ENCODE data around the gene RIPOR2.
"Not testable (repeated sequence)": the region's sequence is repeated elsewhere in the genome, so short reads cannot be mapped to it uniquely, and the experiment has no call there.

Gene RIPOR2

GRCh38 chr6:24925661-24926060 lies 10.1 kb downstream of the RIPOR2 start:
- Mint-ChIP-seq H3K9me3 (peaks cover 6% of the 10 kb centered on the region), H3K27me3 (peaks cover 5% of the 10 kb centered on the region), H3K27ac (peak overlapping the region; percentile 95), H3K36me3 (ENCODE audit: low read depth) (peaks cover 6% of the 10 kb centered on the region), H3K4me1 (peaks cover 90% of the 10 kb centered on the region), H3K4me3 (no peak overlapping the region)
- ATAC-seq (no peak), DNase-seq (no peak)

GRCh38 chr6:24924580-24925356 lies 11.0 kb downstream of the RIPOR2 start:
- H3K36me3 Mint-ChIP-seq (ENCODE audit: low read depth) = peaks cover 6% of the 10 kb centered on the region
- H3K27me3 Mint-ChIP-seq = peaks cover 5% of the 10 kb centered on the region
- no peak for DNase-seq
- peak; percentile 55 for ATAC-seq
- peak overlapping the region; percentile 69 for H3K4me3 Mint-ChIP-seq
- H3K4me1 Mint-ChIP-seq = peaks cover 90% of the 10 kb centered on the region
- H3K27ac Mint-ChIP-seq = peak overlapping the region; percentile 95
- H3K9me3 Mint-ChIP-seq = peaks cover 6% of the 10 kb centered on the region

- Mint-ChIP-seq H3K4me1 (peaks cover 91% of the 10 kb centered on the region), H3K27ac (peak overlapping the region; percentile 95), H3K4me3 (peak overlapping the region; percentile 69), H3K27me3 (peaks cover 5% of the 10 kb centered on the region), H3K36me3 (ENCODE audit: low read depth) (peaks cover 6% of the 10 kb centered on the region), H3K9me3 (peaks cover 6% of the 10 kb centered on the region)
- ATAC-seq = peak; percentile 58
- no peak for DNase-seq
Measured at GRCh38 chr6:24923885-24924401, 11.8 kb downstream of the RIPOR2 start.

- peaks cover 6% of the 10 kb centered on the region for H3K36me3 Mint-ChIP-seq (ENCODE audit: low read depth)
- H3K4me1 Mint-ChIP-seq = peaks cover 94% of the 10 kb centered on the region
- ATAC-seq (no peak), DNase-seq (no peak)
- peak overlapping the region; percentile 57 for H3K4me3 Mint-ChIP-seq
- H3K27ac Mint-ChIP-seq = peak overlapping the region; percentile 95
- H3K9me3 Mint-ChIP-seq = peaks cover 6% of the 10 kb centered on the region
- peaks cover 5% of the 10 kb centered on the region for H3K27me3 Mint-ChIP-seq
Measured at GRCh38 chr6:24922814-24923213, 12.9 kb downstream of the RIPOR2 start.

- H3K36me3 Mint-ChIP-seq (ENCODE audit: low read depth) = peaks cover 1% of the 10 kb centered on the region
Measured at GRCh38 chr6:24922170-24922569, 13.6 kb downstream of the RIPOR2 start.

GRCh38 chr6:24920136-24920535 lies 15.6 kb downstream of the RIPOR2 start:
- H3K36me3 Mint-ChIP-seq (ENCODE audit: low read depth) = no peaks in the 10 kb centered on the region
- H3K27me3 Mint-ChIP-seq = no peaks in the 10 kb centered on the region
- ATAC-seq (no peak), DNase-seq (no peak)
- H3K27ac Mint-ChIP-seq = peak overlapping the region; percentile 95
- H3K4me3 Mint-ChIP-seq = peak overlapping the region; percentile 72
- H3K9me3 Mint-ChIP-seq = no peaks in the 10 kb centered on the region
- H3K4me1 Mint-ChIP-seq = peaks cover 94% of the 10 kb centered on the region

More at GRCh38 chr6:24922170-24922569, 13.6 kb downstream of the RIPOR2 start:
- Mint-ChIP-seq H3K9me3 (peaks cover 1% of the 10 kb centered on the region), H3K4me1 (peaks cover 94% of the 10 kb centered on the region), H3K4me3 (peak overlapping the region; percentile 57), H3K27ac (peak overlapping the region; percentile 95), H3K27me3 (peaks cover 1% of the 10 kb centered on the region)
- ATAC-seq (peak; percentile 39), DNase-seq (no peak)

- no peak for DNase-seq
- Mint-ChIP-seq H3K9me3 (no peaks in the 10 kb centered on the region), H3K36me3 (ENCODE audit: low read depth) (no peaks in the 10 kb centered on the region), H3K4me3 (peak overlapping the region; percentile 72), H3K27ac (peak overlapping the region; percentile 95), H3K4me1 (peaks cover 95% of the 10 kb centered on the region), H3K27me3 (no peaks in the 10 kb centered on the region)
- peak; percentile 25 for ATAC-seq
Measured at GRCh38 chr6:24919056-24919892, 16.5 kb downstream of the RIPOR2 start.

- Mint-ChIP-seq H3K9me3 (no peaks in the 10 kb centered on the region), H3K27me3 (no peaks in the 10 kb centered on the region), H3K27ac (peak overlapping the region; percentile 95), H3K4me3 (peak overlapping the region; percentile 72), H3K36me3 (ENCODE audit: low read depth) (no peaks in the 10 kb centered on the region), H3K4me1 (peaks cover 95% of the 10 kb centered on the region)
- ATAC-seq (peak; percentile 11), DNase-seq (no peak)
Measured at GRCh38 chr6:24918641-24919055, 17.1 kb downstream of the RIPOR2 start.

GRCh38 chr6:24916496-24916895 lies 19.3 kb downstream of the RIPOR2 start:
- Mint-ChIP-seq H3K9me3 (no peaks in the 10 kb centered on the region), H3K4me3 (no peak overlapping the region), H3K27me3 (no peaks in the 10 kb centered on the region), H3K4me1 (peaks cover 97% of the 10 kb centered on the region), H3K27ac (peak overlapping the region; percentile 77), H3K36me3 (ENCODE audit: low read depth) (no peaks in the 10 kb centered on the region)
- ATAC-seq (no peak), DNase-seq (no peak)

- H3K27ac Mint-ChIP-seq = peak overlapping the region; percentile 88
- peak overlapping the region; percentile 63 for H3K4me3 Mint-ChIP-seq
Measured at GRCh38 chr6:24915641-24916040, 20.1 kb downstream of the RIPOR2 start.

GRCh38 chr6:24914082-24914481 lies 21.7 kb downstream of the RIPOR2 start:
- H3K27ac Mint-ChIP-seq = peak overlapping the region; percentile 88
- ATAC-seq = not testable (repeated sequence)

More at GRCh38 chr6:24915641-24916040, 20.1 kb downstream of the RIPOR2 start:
- Mint-ChIP-seq H3K9me3 (no peaks in the 10 kb centered on the region), H3K36me3 (ENCODE audit: low read depth) (no peaks in the 10 kb centered on the region), H3K4me1 (peaks cover 93% of the 10 kb centered on the region), H3K27me3 (no peaks in the 10 kb centered on the region)
- ATAC-seq = no peak
- DNase-seq = no peak

GRCh38 chr6:24911796-24912382 lies 23.9 kb downstream of the RIPOR2 start:
- Mint-ChIP-seq H3K36me3 (ENCODE audit: low read depth) (no peaks in the 10 kb centered on the region), H3K4me3 (peak overlapping the region; percentile 91), H3K4me1 (peaks cover 89% of the 10 kb centered on the region), H3K27ac (peak overlapping the region; percentile 88), H3K27me3 (no peaks in the 10 kb centered on the region), H3K9me3 (no peaks in the 10 kb centered on the region)
- ATAC-seq (peak; percentile 15), DNase-seq (no peak)

More at GRCh38 chr6:24914082-24914481, 21.7 kb downstream of the RIPOR2 start:
- H3K27me3 Mint-ChIP-seq; H3K9me3 Mint-ChIP-seq; H3K36me3 Mint-ChIP-seq (ENCODE audit: low read depth); DNase-seq: not testable (repeated sequence)
- peak overlapping the region; percentile 63 for H3K4me3 Mint-ChIP-seq
- H3K4me1 Mint-ChIP-seq = peaks cover 88% of the 10 kb centered on the region

GRCh38 chr6:24910961-24911725 lies 24.6 kb downstream of the RIPOR2 start:
- H3K9me3 Mint-ChIP-seq = no peaks in the 10 kb centered on the region
- H3K4me3 Mint-ChIP-seq = peak overlapping the region; percentile 91
- peak; percentile 57 for DNase-seq
- H3K27me3 Mint-ChIP-seq = no peaks in the 10 kb centered on the region
- H3K36me3 Mint-ChIP-seq (ENCODE audit: low read depth) = peaks cover 2% of the 10 kb centered on the region
- peak overlapping the region; percentile 94 for H3K27ac Mint-ChIP-seq
- H3K4me1 Mint-ChIP-seq = peaks cover 89% of the 10 kb centered on the region
- peak; percentile 13 for ATAC-seq
